22Rv1 (cell line): ENCODE results near the gene DDX56.

Source experiments
- ZFX ChIP-seq: fragments of 450-650 bp; IDR thresholded peaks from 2 replicates; pipeline ENCODE4 v1.6.1; 2017; ENCODE audit warnings: antibody characterized with exemption, borderline replicate concordance
- TF ChIP-seq, protein P1 (sequence below): fragments of 450-650 bp; IDR thresholded peaks from 2 replicates; pipeline ENCODE4 v1.5.1; 2017; ENCODE audit warnings: mild to moderate bottlenecking

DNA sequence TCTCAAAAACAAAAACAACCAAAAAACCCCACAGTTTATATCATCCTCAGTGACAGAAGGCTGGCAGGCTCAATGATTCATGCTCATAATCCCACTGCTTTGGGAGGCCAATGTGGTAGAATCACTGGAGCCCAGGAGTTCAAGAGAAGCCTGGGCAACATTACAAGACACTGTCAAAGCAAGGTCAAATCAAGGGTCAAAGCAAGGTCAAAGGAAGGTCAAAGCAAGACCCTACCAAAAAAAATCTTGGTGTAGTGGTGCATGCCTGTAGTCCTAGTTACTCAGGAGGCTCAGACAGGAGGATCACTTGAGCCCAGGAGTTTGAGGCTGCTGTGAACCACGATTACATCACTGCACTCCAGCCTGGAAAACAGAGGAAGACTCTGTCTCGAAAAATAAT, 18.4 kb downstream of the DDX56 start:
- TF ChIP-seq, protein P1, sequence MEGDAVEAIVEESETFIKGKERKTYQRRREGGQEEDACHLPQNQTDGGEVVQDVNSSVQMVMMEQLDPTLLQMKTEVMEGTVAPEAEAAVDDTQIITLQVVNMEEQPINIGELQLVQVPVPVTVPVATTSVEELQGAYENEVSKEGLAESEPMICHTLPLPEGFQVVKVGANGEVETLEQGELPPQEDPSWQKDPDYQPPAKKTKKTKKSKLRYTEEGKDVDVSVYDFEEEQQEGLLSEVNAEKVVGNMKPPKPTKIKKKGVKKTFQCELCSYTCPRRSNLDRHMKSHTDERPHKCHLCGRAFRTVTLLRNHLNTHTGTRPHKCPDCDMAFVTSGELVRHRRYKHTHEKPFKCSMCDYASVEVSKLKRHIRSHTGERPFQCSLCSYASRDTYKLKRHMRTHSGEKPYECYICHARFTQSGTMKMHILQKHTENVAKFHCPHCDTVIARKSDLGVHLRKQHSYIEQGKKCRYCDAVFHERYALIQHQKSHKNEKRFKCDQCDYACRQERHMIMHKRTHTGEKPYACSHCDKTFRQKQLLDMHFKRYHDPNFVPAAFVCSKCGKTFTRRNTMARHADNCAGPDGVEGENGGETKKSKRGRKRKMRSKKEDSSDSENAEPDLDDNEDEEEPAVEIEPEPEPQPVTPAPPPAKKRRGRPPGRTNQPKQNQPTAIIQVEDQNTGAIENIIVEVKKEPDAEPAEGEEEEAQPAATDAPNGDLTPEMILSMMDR: no peak
- no peak for TF ChIP-seq ZFX
